HepG2 (cell line): Measurements from ENCODE around the gene RDH12. TPM values are rescaled to one million over a fixed set of nuclear protein-coding genes. Genes with fewer than 3 reads are reported as not detected.

Source experiments
- ARID4A ChIP-seq: sonication (generic); formaldehyde crosslinking; IDR thresholded peaks from 2 replicates; pipeline ENCODE4 v1.5.0; 2020; ENCODE audit warnings: mild to moderate bottlenecking, missing genetic modification reagents, borderline replicate concordance
- ATF1 ChIP-seq: IDR thresholded peaks from 2 replicates; pipeline ENCODE4 v1.6.1; 2016; ENCODE audit warnings: mild to moderate bottlenecking, control low read depth
- ELK4 ChIP-seq: sonication (generic); formaldehyde crosslinking; IDR thresholded peaks from 2 replicates; pipeline ENCODE4 v1.9.0; 2021; ENCODE audit warnings: missing genetic modification reagents, borderline replicate concordance
- ETV6 ChIP-seq: sonication (generic); formaldehyde crosslinking; conservative IDR thresholded peaks from 2 replicates; pipeline ENCODE4 v1.4.0; 2020; ENCODE audit warnings: missing genetic modification reagents
- EZH2 ChIP-seq: conservative IDR thresholded peaks from 2 replicates; pipeline ENCODE4 v1.6.1; 2012; ENCODE audit warnings: mild to moderate bottlenecking, low read depth, low read length, moderate library complexity
- GMEB2 ChIP-seq: IDR thresholded peaks from 2 replicates; pipeline ENCODE4 v1.6.1; 2016; ENCODE audit warnings: missing biosample characterization, missing genetic modification reagents, low read depth
- HDAC6 ChIP-seq: fragments of 200-600 bp; sonication (generic); IDR thresholded peaks from 2 replicates; pipeline ENCODE4 v1.7.0; 2017; ENCODE audit warnings: mild to moderate bottlenecking, antibody characterized with exemption, low read length, low read depth
- JDP2 ChIP-seq: sonication (generic); formaldehyde crosslinking; IDR thresholded peaks from 2 replicates; pipeline ENCODE4 v1.8.1; 2022; ENCODE audit warnings: missing genetic modification reagents, borderline replicate concordance
- NFATC3 ChIP-seq: sonication (generic); formaldehyde crosslinking; IDR thresholded peaks from 2 replicates; pipeline ENCODE4 v1.5.1; 2020; ENCODE audit warnings: mild to moderate bottlenecking, missing genetic modification reagents
- SETDB1 ChIP-seq: sonication (generic); formaldehyde crosslinking; IDR thresholded peaks from 2 replicates; pipeline ENCODE4 v1.5.1; 2020; ENCODE audit warnings: missing genetic modification reagents, mild to moderate bottlenecking, borderline replicate concordance
- ZBTB43 ChIP-seq: sonication (generic); formaldehyde crosslinking; conservative IDR thresholded peaks from 2 replicates; pipeline ENCODE4 v1.4.0; 2020; ENCODE audit warnings: missing genetic modification reagents
- ZC3H13 ChIP-seq: sonication (generic); formaldehyde crosslinking; IDR thresholded peaks from 2 replicates; pipeline ENCODE4 v1.8.1; 2023; ENCODE audit warnings: mild to moderate bottlenecking, missing genetic modification reagents, moderate library complexity
- ZMYM3 ChIP-seq: sonication (generic); formaldehyde crosslinking; IDR thresholded peaks from 2 replicates; pipeline ENCODE4 v1.5.1; 2020; ENCODE audit warnings: mild to moderate bottlenecking, missing genetic modification reagents
- ZNF224 ChIP-seq: sonication (generic); formaldehyde crosslinking; IDR thresholded peaks from 2 replicates; pipeline ENCODE4 v1.5.0; 2020; ENCODE audit warnings: mild to moderate bottlenecking, missing genetic modification reagents
- ZNF33B ChIP-seq: sonication (generic); formaldehyde crosslinking; IDR thresholded peaks from 2 replicates; pipeline ENCODE4 v1.5.1; 2020; ENCODE audit warnings: mild to moderate bottlenecking, missing genetic modification reagents
- ZNF552 ChIP-seq: sonication (generic); formaldehyde crosslinking; IDR thresholded peaks from 2 replicates; pipeline ENCODE4 v1.9.0; 2022; ENCODE audit warnings: missing genetic modification reagents, mild to moderate bottlenecking, borderline replicate concordance
- ZNF556 ChIP-seq: sonication (generic); formaldehyde crosslinking; IDR thresholded peaks from 2 replicates; pipeline ENCODE4 v1.4.0; 2020; ENCODE audit warnings: mild to moderate bottlenecking, missing genetic modification reagents, borderline replicate concordance
- ZNF567 ChIP-seq: sonication (generic); formaldehyde crosslinking; IDR thresholded peaks from 2 replicates; pipeline ENCODE4 v1.8.1; 2023; ENCODE audit warnings: mild to moderate bottlenecking, missing genetic modification reagents, borderline replicate concordance
- ZNF850 ChIP-seq: sonication (generic); formaldehyde crosslinking; conservative IDR thresholded peaks from 2 replicates; pipeline ENCODE4 v1.9.0; 2021; ENCODE audit warnings: mild to moderate bottlenecking, missing genetic modification reagents
- polyA plus RNA-seq, 8 experiments: library from polyadenylated mRNA; depleted of rRNA in 3 of 8; stranded (reverse) in 7 of 8; unstranded in 1 of 8; fragments of >200 nt; fragmentation: Illumina TruSeq in 4 of 8; extraction: Trizol in 4 of 8; gene quantifications; 2 replicates each; pipeline versions ENCODE4 v1.2.1 to v1.2.3, GENCODE V29; 2011 to 2016; ENCODE audit warnings: low read depth in 4 of 8, missing spikeins in 1 of 8, mixed read lengths in 1 of 8; ENCODE audit not compliant: insufficient read depth in 1 of 8
- total RNA-seq, 5 experiments: library from RNA; depleted of rRNA; stranded (reverse); fragments of >200 nt; fragmentation: Illumina TruSeq; extraction: Trizol; gene quantifications; 2 replicates each; pipeline ENCODE4 v1.2.3, GENCODE V29; 2016; ENCODE audit warnings: low read depth in 1 of 5

RDH12 gene
- total and polyA plus RNA-seq, 2 of the 13 experiments (the other 11 are each of a cell fraction or from before 2014, with no cell fraction given): 1.6 to 2.1 TPM

- TF ChIP-seq ZNF850 (CRISPR knock-in tag): no peak
- no peak for TF ChIP-seq JDP2 (CRISPR knock-in tag)
- no peak for TF ChIP-seq ZNF33B (CRISPR knock-in tag)
- no peak for TF ChIP-seq EZH2
- TF ChIP-seq ARID4A: peak; percentile 62
- no peak for TF ChIP-seq ZC3H13 (CRISPR knock-in tag)
- no peak for TF ChIP-seq ZNF552
- TF ChIP-seq GMEB2 (CRISPR knock-in tag): no peak
- no peak for TF ChIP-seq ZNF224 (CRISPR knock-in tag)
- no peak for TF ChIP-seq ZNF567
- TF ChIP-seq ZBTB43 (CRISPR knock-in tag): no peak
- TF ChIP-seq SETDB1: no peak
- peak; percentile 71 for TF ChIP-seq ATF1 (CRISPR knock-in tag)
- no peak for TF ChIP-seq ZMYM3 (CRISPR knock-in tag)
- TF ChIP-seq NFATC3 (CRISPR knock-in tag): 0 out of 2 replicates have a peak, but pooled peaks have one; percentile 67
- TF ChIP-seq HDAC6: no peak
- no peak for TF ChIP-seq ELK4 (CRISPR knock-in tag)
- TF ChIP-seq ZNF556 (CRISPR knock-in tag): no peak
- TF ChIP-seq ETV6 (CRISPR knock-in tag): 0 out of 2 replicates have a peak, but pooled peaks have one; percentile 38
Observed at GRCh38 chr14:67695394-67695949, 6.2 kb upstream of the RDH12 start, which contains the start of gene RDH11 (continued).
